Activated T-cell treated with anti-CD3 and anti-CD28 coated beads for 1 hour (primary cell): Measurements from ENCODE around the gene GPR37.

Experiments
- DNase-seq: peaks from one replicate; pipeline ENCODE4 v3.0.0-alpha.2; 2020; ENCODE audit warnings: low read depth

GPR37 gene

GRCh38 chr7:124765401-124766352, at the start of gene GPR37:
TSS of gene GPR37 (minus strand) at chr7:124765792. CDS start at chr7:124764976, 816 bp downstream.
- DNase-seq, result no peak

GRCh38 chr7:124813994-124814798, 48.6 kb upstream of the GPR37 start:
- DNase-seq, result no peak

- DNase-seq, result no peak
Observed at GRCh38 chr7:124812764-124813163, 47.2 kb upstream of the GPR37 start.

GRCh38 chr7:124811341-124811740, 45.7 kb upstream of the GPR37 start:
- no peak for DNase-seq

GRCh38 chr7:124810605-124811004, 45.0 kb upstream of the GPR37 start:
- no peak for DNase-seq

- no peak for DNase-seq
Observed at GRCh38 chr7:124808206-124808605, 42.6 kb upstream of the GPR37 start.

GRCh38 chr7:124801330-124801895, 35.8 kb upstream of the GPR37 start:
- no peak for DNase-seq

- DNase-seq, result no peak
Observed at GRCh38 chr7:124800386-124800785, 34.8 kb upstream of the GPR37 start.

GRCh38 chr7:124799448-124799847, 33.9 kb upstream of the GPR37 start:
- DNase-seq, result no peak

- no peak for DNase-seq
Observed at GRCh38 chr7:124796771-124797170, 31.2 kb upstream of the GPR37 start.

GRCh38 chr7:124792696-124793095, 27.1 kb upstream of the GPR37 start:
- DNase-seq, result no peak

- no peak for DNase-seq
Observed at GRCh38 chr7:124792002-124792401, 26.4 kb upstream of the GPR37 start.

- DNase-seq, result no peak
Observed at GRCh38 chr7:124791426-124791825, 25.8 kb upstream of the GPR37 start.

- no peak for DNase-seq
Observed at GRCh38 chr7:124790645-124791044, 25.1 kb upstream of the GPR37 start.

- DNase-seq, result no peak
Observed at GRCh38 chr7:124785994-124786393, 20.4 kb upstream of the GPR37 start.

GRCh38 chr7:124784879-124785818, 19.6 kb upstream of the GPR37 start:
- DNase-seq, result no peak

GRCh38 chr7:124783271-124783670, 17.7 kb upstream of the GPR37 start:
- no peak for DNase-seq

GRCh38 chr7:124781907-124782734, 16.5 kb upstream of the GPR37 start:
- DNase-seq, result no peak

- DNase-seq, result no peak
Observed at GRCh38 chr7:124781418-124781817, 15.8 kb upstream of the GPR37 start.

GRCh38 chr7:124780608-124781007, 15.0 kb upstream of the GPR37 start:
- no peak for DNase-seq

GRCh38 chr7:124780056-124780455, 14.5 kb upstream of the GPR37 start:
- no peak for DNase-seq
